Umbilical cord (tissue), 2 donors: ENCODE results near the gene MARCHF5. TPM values are rescaled to one million over a fixed set of nuclear protein-coding genes. Genes with fewer than 3 reads are reported as not detected.

Source experiments
- DNase-seq: peaks from one replicate; pipeline ENCODE4 v3.0.0-alpha.2; 2015; ENCODE audit warnings: low spot score
- total RNA-seq: library from RNA; depleted of rRNA; stranded (reverse); fragments of >200 nt; gene quantifications from one replicate; pipeline ENCODE4 v1.2.3, GENCODE V29; 2014; ENCODE audit warnings: low replicate concordance; ENCODE audit not compliant: insufficient read depth

Gene MARCHF5
- 12.3 TPM for total RNA-seq

GRCh38 chr10:92290837-92291615, at the start of gene MARCHF5, which contains the start of gene CPEB3:
Gene MARCHF5, plus strand, starts transcription at chr10:92291167. Its CDS starts 328 bp downstream, at chr10:92291495.
Gene CPEB3, minus strand, starts transcription at chr10:92291078. Its CDS starts 50,728 bp downstream, at chr10:92240350.
- peak; percentile 98 for DNase-seq

- no peak for DNase-seq
Observed at GRCh38 chr10:92241501-92241900, 49.5 kb upstream of the MARCHF5 start.

- DNase-seq = no peak
Observed at GRCh38 chr10:92242380-92242779, 48.6 kb upstream of the MARCHF5 start.

- DNase-seq = peak; percentile 90
Observed at GRCh38 chr10:92242910-92243671, 47.9 kb upstream of the MARCHF5 start.

GRCh38 chr10:92244796-92245195, 46.2 kb upstream of the MARCHF5 start:
- no peak for DNase-seq

GRCh38 chr10:92248566-92248965, 42.4 kb upstream of the MARCHF5 start:
- no peak for DNase-seq

GRCh38 chr10:92263396-92263795, 27.6 kb upstream of the MARCHF5 start:
- no peak for DNase-seq

GRCh38 chr10:92264249-92264648, 26.7 kb upstream of the MARCHF5 start:
- no peak for DNase-seq

- DNase-seq = no peak
Observed at GRCh38 chr10:92265687-92266258, 25.2 kb upstream of the MARCHF5 start.

GRCh38 chr10:92267343-92267742, 23.6 kb upstream of the MARCHF5 start:
- no peak for DNase-seq

GRCh38 chr10:92268748-92269147, 22.2 kb upstream of the MARCHF5 start:
- DNase-seq = no peak

- no peak for DNase-seq
Observed at GRCh38 chr10:92274071-92274470, 16.9 kb upstream of the MARCHF5 start.

- no peak for DNase-seq
Observed at GRCh38 chr10:92278996-92279696, 11.8 kb upstream of the MARCHF5 start.

GRCh38 chr10:92284112-92284704, 6.8 kb upstream of the MARCHF5 start:
- DNase-seq = peak; percentile 55

- peak; percentile 52 for DNase-seq
Observed at GRCh38 chr10:92290076-92290836, 711 bp upstream of the MARCHF5 start.

- DNase-seq = no peak
Observed at GRCh38 chr10:92291616-92291865, 574 bp downstream of the MARCHF5 start.

GRCh38 chr10:92291921-92292845, 1.2 kb downstream of the MARCHF5 start:
- DNase-seq = peak; percentile 57

GRCh38 chr10:92298487-92298886, 7.5 kb downstream of the MARCHF5 start:
- DNase-seq = no peak

GRCh38 chr10:92303096-92303495, 12.1 kb downstream of the MARCHF5 start:
- DNase-seq = no peak

GRCh38 chr10:92304061-92304460, 13.1 kb downstream of the MARCHF5 start:
- DNase-seq = no peak
